Activated CD4-positive, alpha-beta memory T cell treated with anti-CD3 and anti-CD28 coated beads, Interleukin-2, amount 10 ng/mL, durations not matched to agents 7 days and 5 days (primary cell): ENCODE data around the gene ALDH3A1. TPM values are rescaled to one million over a fixed set of nuclear protein-coding genes. Genes with fewer than 3 reads are reported as not detected.

Experiments
- CTCF ChIA-PET: fragments of 350-600 bp; sonication (Branson Sonifier 250); formaldehyde crosslinking; loops from one replicate; lab custom pipeline; 2021; ENCODE audit warnings: antibody characterized with exemption, inconsistent platforms; lab: Charles Lee
- POLR2A ChIA-PET: fragments of 350-600 bp; sonication (Branson Sonifier 250); formaldehyde crosslinking; loops from one replicate; lab custom pipeline; 2021; ENCODE audit warnings: antibody characterized with exemption; lab: Charles Lee
- DNase-seq: peaks from one replicate; pipeline ENCODE4 v3.0.0-alpha.2; 2020
- H3K27ac Mint-ChIP-seq: one replicate; pipeline ENCODE4 v1.8.0; 2021; ENCODE audit warnings: mild to moderate bottlenecking, mixed read lengths
- H3K27me3 Mint-ChIP-seq: one replicate; pipeline ENCODE4 v1.8.0; 2021; ENCODE audit warnings: mixed read lengths
- H3K36me3 Mint-ChIP-seq: one replicate; pipeline ENCODE4 v1.8.0; 2021; ENCODE audit warnings: low read depth, mixed read lengths
- H3K4me1 Mint-ChIP-seq: one replicate; pipeline ENCODE4 v1.8.0; 2021; ENCODE audit warnings: mixed read lengths
- H3K4me3 Mint-ChIP-seq: one replicate; pipeline ENCODE4 v1.8.0; 2021; ENCODE audit warnings: mild to moderate bottlenecking, mixed read lengths
- H3K9me3 Mint-ChIP-seq: one replicate; pipeline ENCODE4 v1.8.0; 2021; ENCODE audit warnings: mixed read lengths
- total RNA-seq, 2 experiments: library from RNA; stranded (reverse); gene quantifications; one replicate each; pipeline ENCODE4 v1.2.3, GENCODE V29; 2021

The ALDH3A1 gene
- not detected for total RNA-seq

DNA sequence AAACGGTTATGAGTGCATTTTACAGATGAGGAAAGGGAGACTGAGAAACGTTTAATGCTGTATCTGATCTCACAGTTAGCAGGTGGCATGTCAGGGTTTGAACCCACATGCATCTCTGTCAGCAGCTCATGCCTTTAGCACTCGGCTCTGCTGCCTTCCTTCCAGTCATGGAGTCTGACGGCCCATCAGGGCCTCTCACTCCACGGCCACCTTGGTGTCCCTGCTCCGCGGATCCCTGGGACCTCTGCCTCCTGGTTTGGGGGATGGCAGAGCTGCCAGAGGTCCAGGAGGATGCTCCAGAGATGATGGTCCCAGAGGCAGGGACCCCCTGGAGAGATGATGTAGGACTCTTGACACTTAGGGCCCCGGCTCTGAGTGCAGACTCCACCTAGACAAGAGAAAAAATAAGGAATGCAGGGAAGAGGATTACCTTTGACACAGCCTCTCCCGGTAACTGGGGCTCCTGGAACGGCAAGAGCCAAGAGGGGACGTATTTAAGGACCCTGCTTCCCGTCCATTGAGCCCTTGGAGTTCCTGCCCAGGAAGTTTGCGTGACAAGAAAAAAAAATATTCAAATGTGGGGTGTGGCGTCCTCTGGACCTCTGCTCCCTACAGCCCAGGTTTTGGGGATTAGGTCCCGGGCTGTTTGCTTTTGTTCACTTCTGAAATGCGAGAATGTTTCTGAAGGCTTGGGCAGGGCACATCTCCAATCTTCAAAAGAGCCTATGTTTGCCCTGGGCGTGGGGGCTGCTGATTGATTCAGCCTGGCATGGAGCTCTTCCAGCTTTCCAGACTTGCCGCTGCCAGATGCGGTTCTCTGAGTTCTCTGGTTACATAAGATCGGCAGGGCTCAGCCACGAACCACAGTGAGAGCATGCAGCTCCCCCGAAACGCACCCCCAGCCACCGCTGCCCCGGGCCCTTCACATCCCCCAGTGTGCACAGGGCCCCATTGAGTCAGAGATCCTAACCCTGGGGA is at the start of gene ALDH3A1:
Gene ALDH3A1 (minus strand): TSS at position 470 of the 978 bp plus-strand sequence. CDS start 3,169 bp downstream, outside the sequence.
- Mint-ChIP-seq H3K27me3 (peaks cover 12% of the 10 kb centered on the region), H3K9me3 (no peaks in the 10 kb centered on the region), H3K4me1 (peaks cover 6% of the 10 kb centered on the region), H3K27ac (no peak within 1 kb of the TSS), H3K36me3 (no peaks in the 10 kb centered on the region), H3K4me3 (no peak within 1 kb of the TSS)
- no peak for DNase-seq
- ChIA-PET CTCF (no interaction called here), POLR2A (no interaction called here)

DNA sequence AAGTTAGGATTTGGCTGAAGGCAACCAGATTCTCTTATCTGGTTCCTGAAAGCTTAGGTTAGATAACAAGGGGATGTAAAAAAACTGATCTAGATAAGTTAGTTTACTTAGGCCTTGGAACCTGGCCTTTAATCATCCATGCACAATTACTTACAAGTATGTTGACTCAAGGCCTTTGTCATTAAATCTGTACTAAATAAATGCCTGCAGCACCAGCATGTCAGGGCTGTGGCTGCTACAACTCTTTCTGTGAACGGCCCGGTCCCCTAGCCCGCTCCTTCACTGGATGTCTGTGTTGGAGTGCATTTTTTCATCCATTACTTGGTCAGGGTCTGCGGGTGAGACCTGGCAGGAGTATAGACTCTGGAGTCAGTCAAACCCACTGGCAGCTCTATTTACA is 48.4 kb upstream of the ALDH3A1 start:
- POLR2A ChIA-PET, result no interaction called here
- H3K4me3 Mint-ChIP-seq, result no peak overlapping the region
- H3K9me3 Mint-ChIP-seq, result peaks cover 20% of the 10 kb centered on the region
- H3K27me3 Mint-ChIP-seq, result no peaks in the 10 kb centered on the region
- DNase-seq, result no peak
- H3K4me1 Mint-ChIP-seq, result peaks cover 6% of the 10 kb centered on the region
- H3K27ac Mint-ChIP-seq, result no peak overlapping the region
- CTCF ChIA-PET, result no interaction called here
- H3K36me3 Mint-ChIP-seq, result peaks cover 70% of the 10 kb centered on the region

DNA sequence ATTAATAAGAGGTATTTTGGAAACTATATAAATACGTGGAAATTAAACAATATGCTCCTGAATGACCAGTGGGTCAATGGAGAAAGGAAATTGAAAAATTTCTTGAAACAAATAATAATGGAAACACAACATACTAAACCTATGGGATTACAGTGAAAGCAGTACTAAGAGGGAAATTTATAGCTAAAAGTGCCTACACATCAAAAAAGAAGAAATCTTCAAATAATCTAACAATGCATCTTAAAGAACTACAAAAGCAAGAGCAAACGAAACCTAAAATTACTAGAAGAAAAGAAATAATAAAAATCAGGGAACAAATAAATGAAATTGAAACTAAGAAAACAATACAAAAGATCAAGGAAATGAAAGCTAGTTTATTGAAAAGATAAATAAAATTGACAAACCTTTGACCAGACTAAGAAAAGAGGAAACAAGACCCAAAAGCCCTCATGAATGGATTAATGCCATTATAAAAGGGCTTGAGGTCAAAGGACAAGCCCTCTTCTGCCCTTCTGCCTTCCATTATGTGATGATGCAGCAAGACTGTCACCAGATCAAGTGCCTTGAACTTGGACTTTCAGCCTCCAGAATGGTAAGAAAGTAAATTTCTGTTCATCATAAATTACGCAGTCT is 43.9 kb upstream of the ALDH3A1 start:
- no peak overlapping the region for H3K27ac Mint-ChIP-seq
- H3K4me1 Mint-ChIP-seq, result no peaks in the 10 kb centered on the region
- peaks cover 78% of the 10 kb centered on the region for H3K36me3 Mint-ChIP-seq
- POLR2A ChIA-PET, result no interaction called here
- DNase-seq, result no peak
- CTCF ChIA-PET, result no interaction called here
- no peak overlapping the region for H3K4me3 Mint-ChIP-seq
- no peaks in the 10 kb centered on the region for H3K27me3 Mint-ChIP-seq
- H3K9me3 Mint-ChIP-seq, result peaks cover 20% of the 10 kb centered on the region

DNA sequence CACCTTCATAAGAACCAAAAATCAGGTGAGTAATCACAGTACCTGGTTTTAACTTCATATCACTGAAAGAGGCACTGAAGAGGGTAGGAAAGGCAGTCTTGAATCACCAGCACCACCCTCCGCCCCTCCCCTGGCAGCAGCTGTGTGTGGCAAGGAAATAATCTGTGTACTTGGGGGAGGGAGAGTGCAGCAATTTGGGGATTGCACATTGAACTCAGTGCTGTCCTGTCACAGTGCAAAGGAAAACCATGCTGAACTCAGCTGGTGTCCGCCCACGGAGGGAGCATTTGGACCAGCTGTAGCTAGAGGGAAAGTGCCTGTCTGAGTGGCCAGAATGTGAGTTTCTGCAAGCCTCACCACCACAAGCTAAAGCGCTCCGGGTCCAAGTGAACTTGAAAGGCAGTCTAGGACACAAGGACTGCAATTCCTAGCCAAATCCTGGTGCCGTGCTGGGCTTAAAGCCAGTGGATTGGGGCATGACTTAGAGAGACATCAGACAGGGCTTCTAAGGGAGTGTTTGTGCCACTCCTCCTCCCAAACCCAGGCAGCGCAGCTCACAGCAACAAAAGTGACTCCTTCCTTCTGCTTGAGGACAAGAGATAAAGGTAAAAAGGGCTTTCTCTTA is 39.7 kb upstream of the ALDH3A1 start:
- no peak overlapping the region for H3K4me3 Mint-ChIP-seq
- POLR2A ChIA-PET, result no interaction called here
- H3K9me3 Mint-ChIP-seq, result peaks cover under 1% of the 10 kb centered on the region
- no peak overlapping the region for H3K27ac Mint-ChIP-seq
- DNase-seq, result no peak
- no peaks in the 10 kb centered on the region for H3K27me3 Mint-ChIP-seq
- peaks cover 41% of the 10 kb centered on the region for H3K36me3 Mint-ChIP-seq
- CTCF ChIA-PET, result interaction anchor here (0.6 kb wide), 1 partner anchor 512 kb away, joined by 4 read pairs; no protein-coding TSS in a partner anchor
- no peaks in the 10 kb centered on the region for H3K4me1 Mint-ChIP-seq

DNA sequence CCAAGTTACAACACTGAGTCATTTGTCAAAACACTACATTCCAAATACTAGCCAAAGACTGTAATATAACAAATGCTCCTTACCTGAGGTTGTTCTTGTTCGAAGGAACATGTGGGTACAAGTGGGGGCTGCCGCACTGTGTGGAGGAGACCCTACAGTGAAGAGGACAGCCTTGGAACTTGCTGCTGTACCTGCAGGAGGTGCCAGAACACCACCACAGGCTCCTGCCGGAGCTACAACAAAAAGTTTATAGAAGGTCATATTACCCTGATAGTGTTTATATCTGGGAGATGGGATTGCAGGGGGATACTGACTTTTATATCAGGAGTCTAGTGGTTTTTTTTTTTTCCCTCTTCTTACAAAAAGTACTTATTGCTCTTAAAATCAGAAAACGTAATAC is 37.8 kb upstream of the ALDH3A1 start:
- POLR2A ChIA-PET, result no interaction called here
- H3K36me3 Mint-ChIP-seq, result peaks cover 39% of the 10 kb centered on the region
- H3K4me1 Mint-ChIP-seq, result peaks cover 10% of the 10 kb centered on the region
- no peaks in the 10 kb centered on the region for H3K9me3 Mint-ChIP-seq
- no peak for DNase-seq
- CTCF ChIA-PET, result no interaction called here
- no peak overlapping the region for H3K27ac Mint-ChIP-seq
- no peaks in the 10 kb centered on the region for H3K27me3 Mint-ChIP-seq
- H3K4me3 Mint-ChIP-seq, result no peak overlapping the region

DNA sequence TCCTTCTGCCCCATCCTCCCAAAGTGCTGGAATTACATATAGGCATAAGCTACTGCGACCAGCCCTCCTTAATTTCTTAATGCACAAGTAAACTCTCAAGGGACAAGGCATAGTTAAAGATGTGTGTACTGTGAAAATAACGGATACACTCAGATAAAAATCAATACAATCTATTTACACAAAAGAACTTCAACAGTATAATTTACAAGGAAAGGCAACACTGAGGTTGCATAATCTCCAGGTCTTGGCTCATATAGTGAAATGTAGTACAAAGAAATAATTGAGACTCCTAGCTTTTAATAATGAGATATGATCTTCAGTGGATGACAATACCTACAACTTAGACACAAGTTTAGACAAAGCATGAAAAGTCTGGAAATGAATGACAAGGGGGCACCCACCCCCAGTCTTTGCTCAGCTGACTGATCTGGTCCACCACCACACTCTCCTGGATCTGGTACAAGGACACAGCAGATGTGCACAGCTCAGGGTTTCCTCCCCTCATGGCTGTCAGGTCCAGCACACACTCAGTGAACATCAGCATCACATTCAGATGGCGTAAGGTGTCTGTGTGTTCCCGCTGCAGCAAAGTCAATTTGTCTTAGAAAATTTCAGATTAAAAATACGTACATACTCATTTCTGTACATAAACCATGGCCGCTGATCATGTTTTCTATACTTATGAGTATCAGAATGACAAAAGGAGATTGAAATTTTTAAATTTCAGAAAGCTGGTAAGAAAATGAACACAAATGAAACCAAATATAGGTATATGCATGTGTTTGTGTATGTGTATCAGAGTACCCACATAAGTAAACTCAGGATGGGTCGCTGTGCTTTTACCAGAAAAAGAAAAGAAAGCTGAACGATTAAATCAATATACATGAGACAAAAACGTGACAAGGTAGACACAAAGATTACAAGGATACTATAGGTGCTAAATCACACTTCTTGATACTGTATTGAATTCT is 33.7 kb upstream of the ALDH3A1 start:
- peaks cover 16% of the 10 kb centered on the region for H3K36me3 Mint-ChIP-seq
- no peak for DNase-seq
- H3K9me3 Mint-ChIP-seq, result no peaks in the 10 kb centered on the region
- POLR2A ChIA-PET, result interaction anchor here (0.6 kb wide), 1 partner anchor 12 kb away, joined by 3 read pairs; no protein-coding TSS in a partner anchor
- peaks cover 10% of the 10 kb centered on the region for H3K4me1 Mint-ChIP-seq
- H3K27ac Mint-ChIP-seq, result no peak overlapping the region
- CTCF ChIA-PET, result interaction anchor here (0.6 to 1.5 kb wide), 2 partner anchors 15 to 17 kb away, joined by 3 to 7 read pairs; no protein-coding TSS in a partner anchor
- no peak overlapping the region for H3K4me3 Mint-ChIP-seq
- H3K27me3 Mint-ChIP-seq, result no peaks in the 10 kb centered on the region

DNA sequence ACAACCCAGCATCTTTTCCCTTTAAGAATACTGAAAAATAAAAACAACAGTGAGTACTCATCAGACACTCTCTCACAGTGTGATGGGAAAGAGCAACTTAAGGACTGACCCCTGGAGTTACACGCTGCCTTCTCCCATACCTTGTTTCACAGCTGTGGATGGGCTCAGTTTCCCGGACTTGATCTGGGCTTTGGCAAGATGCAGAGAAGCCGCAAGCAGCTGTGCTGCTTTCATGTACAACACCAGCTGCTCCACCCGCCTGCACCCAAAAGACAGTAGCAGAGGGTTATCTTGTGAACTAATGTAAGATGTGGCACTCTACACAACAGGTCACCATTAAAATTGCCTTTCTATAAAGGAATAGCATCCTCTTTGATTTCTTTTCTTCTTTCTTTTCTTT is 32.7 kb upstream of the ALDH3A1 start:
- ChIA-PET POLR2A (no interaction called here), CTCF (no interaction called here)
- Mint-ChIP-seq H3K27me3 (no peaks in the 10 kb centered on the region), H3K4me3 (no peak overlapping the region), H3K36me3 (peaks cover 22% of the 10 kb centered on the region), H3K27ac (no peak overlapping the region), H3K9me3 (no peaks in the 10 kb centered on the region), H3K4me1 (peaks cover 10% of the 10 kb centered on the region)
- DNase-seq, result no peak

DNA sequence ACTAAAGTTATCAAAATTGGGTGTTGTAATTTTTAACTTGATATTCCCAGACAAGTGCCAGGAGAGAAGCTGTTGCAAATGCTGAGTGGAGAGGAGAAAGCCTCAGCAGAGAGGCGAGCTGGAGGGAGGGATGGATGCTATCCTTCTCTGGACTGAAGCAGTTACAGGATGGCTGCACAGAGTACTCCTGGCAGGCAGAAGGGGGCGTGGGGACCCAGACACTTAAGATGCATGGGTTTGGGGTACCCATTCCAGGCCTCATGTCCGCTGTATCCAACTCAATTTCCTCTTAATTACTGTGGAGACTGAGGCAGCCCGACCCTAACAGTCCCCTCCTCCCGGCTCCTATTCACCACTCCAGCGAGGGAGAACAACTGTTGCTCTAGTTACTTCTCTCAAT is 25.4 kb upstream of the ALDH3A1 start:
- ChIA-PET CTCF (no interaction called here), POLR2A (no interaction called here)
- Mint-ChIP-seq H3K27ac (no peak overlapping the region), H3K4me1 (peaks cover 24% of the 10 kb centered on the region), H3K27me3 (no peaks in the 10 kb centered on the region), H3K4me3 (no peak overlapping the region), H3K36me3 (peaks cover 11% of the 10 kb centered on the region), H3K9me3 (no peaks in the 10 kb centered on the region)
- no peak for DNase-seq

DNA sequence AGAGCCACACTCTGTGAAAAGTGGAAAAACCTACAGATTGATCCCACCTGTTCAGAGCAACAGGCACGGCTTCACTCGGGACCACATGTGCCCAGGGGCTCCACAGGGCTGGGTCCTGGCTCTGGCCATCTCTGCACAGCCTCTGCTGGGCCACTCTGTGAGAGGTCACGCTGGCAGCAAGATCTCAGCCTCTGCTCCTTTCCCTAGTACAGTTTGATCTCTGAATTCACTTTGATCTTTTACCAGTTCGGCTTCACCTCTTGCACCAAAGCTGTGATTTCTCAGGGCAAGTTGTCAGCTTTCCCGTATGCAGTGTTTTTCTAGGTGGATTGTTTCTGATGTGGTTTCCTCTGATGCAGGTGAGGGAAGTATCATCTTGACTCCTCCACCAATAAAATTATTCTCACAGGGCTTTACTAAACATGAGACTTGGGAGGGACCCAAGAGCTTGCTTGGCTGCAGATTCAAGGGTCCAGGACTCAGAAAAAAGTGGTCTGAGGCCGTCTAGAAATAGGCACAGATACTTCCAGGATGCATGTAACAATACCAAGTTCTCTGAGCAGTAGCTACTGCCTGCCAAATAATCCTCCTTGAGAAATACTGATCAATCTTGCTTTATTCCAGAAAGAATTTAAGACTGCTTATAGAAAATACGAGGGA is 24.0 kb upstream of the ALDH3A1 start:
- Mint-ChIP-seq H3K4me3 (no peak overlapping the region), H3K4me1 (peaks cover 36% of the 10 kb centered on the region), H3K36me3 (peaks cover 11% of the 10 kb centered on the region), H3K27me3 (no peaks in the 10 kb centered on the region), H3K9me3 (no peaks in the 10 kb centered on the region), H3K27ac (peak overlapping the region; percentile 11)
- ChIA-PET CTCF (interaction anchor here (1.0 to 1.9 kb wide), 2 partner anchors 10 to 27 kb away, joined by 5 to 8 read pairs; no protein-coding TSS in a partner anchor), POLR2A (interaction anchor here (1.2 kb wide), 1 partner anchor 32 kb away, joined by 3 read pairs; no protein-coding TSS in a partner anchor)
- no peak for DNase-seq

DNA sequence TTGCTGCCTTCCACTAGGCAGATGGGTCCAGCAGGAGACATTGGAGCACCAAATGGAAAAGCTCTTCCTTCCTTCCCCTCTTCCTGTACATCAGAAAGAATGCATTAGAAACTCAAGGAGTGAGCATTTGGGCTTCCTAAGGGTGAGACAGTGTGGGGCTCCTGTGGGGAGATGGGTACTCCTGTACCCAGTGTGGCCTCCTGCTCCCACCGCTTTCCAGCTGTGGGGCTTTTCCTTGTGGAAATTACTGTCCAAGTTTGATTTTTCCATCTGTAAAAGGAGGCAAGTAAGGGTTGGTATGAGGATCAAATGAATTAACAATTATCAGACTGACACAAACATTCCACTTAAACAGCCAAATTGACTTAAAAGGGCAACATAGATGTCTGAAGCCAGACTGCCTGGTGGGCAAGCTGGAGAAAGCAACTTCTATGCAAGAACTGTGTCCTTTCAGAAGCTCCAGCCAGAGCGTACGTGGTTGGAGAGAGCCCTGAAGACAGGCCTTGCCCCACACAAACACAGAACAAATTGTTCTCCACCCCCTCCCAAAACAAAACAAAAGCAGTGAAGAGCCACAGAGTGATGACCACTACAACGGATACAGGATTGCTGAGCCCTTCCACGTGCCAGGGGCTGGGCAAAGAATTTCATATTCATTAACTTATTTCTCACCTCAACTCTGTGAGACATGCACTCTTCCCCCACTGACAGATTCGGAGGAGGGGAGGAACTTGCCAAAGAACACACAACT is 23.1 kb upstream of the ALDH3A1 start:
- Mint-ChIP-seq H3K9me3 (no peaks in the 10 kb centered on the region), H3K36me3 (peaks cover 6% of the 10 kb centered on the region), H3K27ac (no peak overlapping the region), H3K4me1 (peaks cover 42% of the 10 kb centered on the region), H3K4me3 (no peak overlapping the region), H3K27me3 (no peaks in the 10 kb centered on the region)
- ChIA-PET CTCF (interaction anchor here (1.0 to 1.9 kb wide), 2 partner anchors 9 to 26 kb away, joined by 4 to 8 read pairs; no protein-coding TSS in a partner anchor), POLR2A (no interaction called here)
- DNase-seq, result no peak
